Uterus (tissue), 2 donors: ENCODE data around the gene RRP36.

Experiments used
- POLR2A ChIP-seq, 2 donors: fragments of 450-650 bp; IDR thresholded peaks; one replicate each; pipeline ENCODE4 v1.6.1; 2016; ENCODE audit warnings: antibody characterized with exemption in 2 of 2, mild to moderate bottlenecking in 1 of 2, moderate library complexity in 1 of 2
- TF ChIP-seq, protein P1 (sequence below), 4 experiments: fragments of 200-600 bp in 2 of 4; fragments of 450-650 bp in 2 of 4; sonication (generic) in 2 of 4; IDR thresholded peaks; one replicate each; pipeline ENCODE4 v1.5.1; 2016 to 2019; ENCODE audit warnings: antibody characterized with exemption in 4 of 4, mild to moderate bottlenecking in 2 of 4, moderate library complexity in 1 of 4

DNA sequence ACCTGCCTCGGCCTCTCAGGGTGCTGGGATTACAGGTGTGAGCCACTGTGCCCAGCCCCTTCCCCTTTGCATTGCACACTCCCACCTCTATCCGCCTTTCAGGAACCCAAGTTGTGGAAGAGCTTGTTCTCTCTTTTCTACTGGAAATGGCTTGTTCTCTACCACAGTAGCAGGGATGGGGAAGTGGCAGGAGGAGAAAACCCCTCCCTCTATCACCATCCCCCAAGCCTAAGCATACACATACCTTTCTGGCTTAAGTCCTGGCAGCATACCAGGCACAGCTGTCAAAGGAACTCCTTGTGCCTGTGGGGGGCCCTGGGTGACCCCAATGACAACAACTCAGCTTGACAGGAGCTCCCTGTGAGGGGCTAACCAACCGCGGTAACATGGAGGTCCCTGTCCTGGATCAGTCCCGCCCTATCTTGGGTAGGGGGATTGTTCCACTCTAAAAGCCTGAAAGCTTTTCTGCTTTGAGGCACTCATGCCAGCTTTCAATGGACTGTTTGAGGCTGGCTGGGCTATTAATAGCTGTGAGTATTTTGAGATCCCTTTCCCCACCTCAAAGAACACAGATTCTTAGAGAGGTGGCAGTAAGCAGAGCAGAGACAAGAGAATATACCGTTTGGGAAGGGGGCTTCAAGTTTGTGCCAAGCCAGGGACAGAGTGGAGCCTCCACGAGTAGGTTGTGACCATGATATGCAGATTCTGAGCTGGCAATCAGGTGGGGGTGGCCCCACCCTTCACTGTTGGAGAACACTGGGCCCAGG is 5.1 kb upstream of the RRP36 start:
- TF ChIP-seq, protein P1, sequence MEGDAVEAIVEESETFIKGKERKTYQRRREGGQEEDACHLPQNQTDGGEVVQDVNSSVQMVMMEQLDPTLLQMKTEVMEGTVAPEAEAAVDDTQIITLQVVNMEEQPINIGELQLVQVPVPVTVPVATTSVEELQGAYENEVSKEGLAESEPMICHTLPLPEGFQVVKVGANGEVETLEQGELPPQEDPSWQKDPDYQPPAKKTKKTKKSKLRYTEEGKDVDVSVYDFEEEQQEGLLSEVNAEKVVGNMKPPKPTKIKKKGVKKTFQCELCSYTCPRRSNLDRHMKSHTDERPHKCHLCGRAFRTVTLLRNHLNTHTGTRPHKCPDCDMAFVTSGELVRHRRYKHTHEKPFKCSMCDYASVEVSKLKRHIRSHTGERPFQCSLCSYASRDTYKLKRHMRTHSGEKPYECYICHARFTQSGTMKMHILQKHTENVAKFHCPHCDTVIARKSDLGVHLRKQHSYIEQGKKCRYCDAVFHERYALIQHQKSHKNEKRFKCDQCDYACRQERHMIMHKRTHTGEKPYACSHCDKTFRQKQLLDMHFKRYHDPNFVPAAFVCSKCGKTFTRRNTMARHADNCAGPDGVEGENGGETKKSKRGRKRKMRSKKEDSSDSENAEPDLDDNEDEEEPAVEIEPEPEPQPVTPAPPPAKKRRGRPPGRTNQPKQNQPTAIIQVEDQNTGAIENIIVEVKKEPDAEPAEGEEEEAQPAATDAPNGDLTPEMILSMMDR (IDR thresholded peaks at IDR 0.05), result no peak
- no peak for TF ChIP-seq POLR2A (IDR thresholded peaks at IDR 0.05)
